ENCODE data around the gene FAM117A. TPM values are rescaled to one million over a fixed set of nuclear protein-coding genes. Genes with fewer than 3 reads are reported as not detected.
A peak's percentile ranks its signal among the peaks of the same experiment; 100 is the strongest.

The FAM117A gene
- total and polyA plus RNA-seq, 2 donors (not counting 3 experiments of a cell fraction or from before 2014, with no cell fraction given), result 12.2 to 24.1 TPM

DNA sequence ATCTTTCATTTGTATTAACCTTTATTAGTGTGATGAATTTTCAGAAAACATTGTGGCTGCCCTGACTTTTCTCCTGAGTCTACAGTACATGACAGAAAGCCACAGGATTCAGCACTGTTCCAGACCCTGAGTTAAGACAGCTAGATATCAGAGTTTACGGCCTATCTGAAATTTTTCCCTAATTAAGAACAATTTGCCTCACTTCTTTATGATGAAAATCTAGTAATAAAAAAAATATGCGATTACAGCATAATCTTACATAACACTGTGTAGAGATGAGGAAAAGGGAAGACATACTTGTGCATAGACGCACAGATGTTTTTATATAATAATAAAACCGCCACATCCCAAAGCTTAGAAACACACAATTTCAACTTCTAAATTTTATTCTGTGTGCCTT, 93.3 kb downstream of the FAM117A start:
- H3K79me2 ChIP-seq (ENCODE audit: control insufficient read depth, insufficient read depth, low read length), result peaks cover 77% of the 10 kb centered on the region

More for the DNA sequence above, 93.3 kb downstream of the FAM117A start:
- intact Hi-C loops (cut with micrococcal nuclease) (no loop called here), dilution Hi-C loops (cut with MboI; ENCODE audit: extremely low pct_ligation_motif_present, low sequenced_read_pairs) (no loop called here)
- Histone ChIP-seq H3K9me3 (replicated peaks; ENCODE audit: control insufficient read depth, insufficient read depth, low read length) (no peaks in the 10 kb centered on the region), H3K4me1 (ENCODE audit: control insufficient read depth, extremely low read depth, insufficient read depth, low read length) (peaks cover 17% of the 10 kb centered on the region), H2AFZ (ENCODE audit: low read depth, low read length) (no peak overlapping the region), H3K9me1 (replicated peaks; ENCODE audit: control insufficient read depth, extremely low read depth, insufficient read depth, low read length) (no peaks in the 10 kb centered on the region), H3K4me3 (replicated peaks in 1 of 3; ENCODE audit: insufficient read depth in 1 of 3, low read depth in 1 of 3, low read length in 3 of 3) (peak overlapping the region in 1 of 3 experiments; percentile 53), H3K27ac (ENCODE audit: insufficient read depth, low read depth, low read length) (peak overlapping the region; percentile 43), H3K27me3 (ENCODE audit: control insufficient read depth in 2 of 2, insufficient read depth in 2 of 2, low read length in 2 of 2) (no peaks in the 10 kb centered on the region), H4K20me1 (replicated peaks; ENCODE audit: control insufficient read depth, extremely low read depth, insufficient read depth, low read length) (no peaks in the 10 kb centered on the region), H3K36me3 (ENCODE audit: control insufficient read depth in 2 of 2, extremely low read depth in 1 of 2, insufficient read depth in 2 of 2, low read length in 2 of 2) (no peaks in the 10 kb centered on the region), H3K4me2 (ENCODE audit: insufficient read depth, low read length) (peak overlapping the region; percentile 93), H3K9ac (replicated peaks; ENCODE audit: extremely low read depth, insufficient read depth, low read length) (peak overlapping the region; percentile 38)
- POLR2A ChIA-PET, result interaction anchor here (0.6 kb wide), 1 partner anchor 43 kb away, joined by 6 read pairs; no protein-coding TSS in a partner anchor
- CTCF ChIA-PET, result interaction anchor here (1.0 to 2.5 kb wide), 9 partner anchors 11 to 101 kb away, joined by 3 to 15 read pairs (median 4); partner anchors contain the start of gene NXPH3
- no peak for DNase-seq (ENCODE audit: low read depth, low spot score)
- TF ChIP-seq JUN (IDR thresholded peaks at IDR 0.05; ENCODE audit: borderline replicate concordance, insufficient read depth, insufficient read length, low read depth) (no peak), POLR2A (IDR thresholded peaks at IDR 0.05; ENCODE audit: low read depth, low read length) (no peak), MYC (IDR thresholded peaks at IDR 0.05; ENCODE audit: low read depth, low read length) (no peak), EZH2 (IDR thresholded peaks at IDR 0.05; ENCODE audit: borderline replicate concordance, low read depth, low read length, severe bottlenecking) (no peak), GATA2 (IDR thresholded peaks at IDR 0.05; ENCODE audit: insufficient read depth, insufficient read length, low read depth, low read length) (no peak), FOS (IDR thresholded peaks at IDR 0.05; ENCODE audit: borderline replicate concordance, insufficient read depth, low read length) (no peak), POLR2AphosphoS5 (IDR thresholded peaks at IDR 0.05; ENCODE audit: insufficient read depth, low read depth, low read length) (no peak)
- TF ChIP-seq, protein P1, sequence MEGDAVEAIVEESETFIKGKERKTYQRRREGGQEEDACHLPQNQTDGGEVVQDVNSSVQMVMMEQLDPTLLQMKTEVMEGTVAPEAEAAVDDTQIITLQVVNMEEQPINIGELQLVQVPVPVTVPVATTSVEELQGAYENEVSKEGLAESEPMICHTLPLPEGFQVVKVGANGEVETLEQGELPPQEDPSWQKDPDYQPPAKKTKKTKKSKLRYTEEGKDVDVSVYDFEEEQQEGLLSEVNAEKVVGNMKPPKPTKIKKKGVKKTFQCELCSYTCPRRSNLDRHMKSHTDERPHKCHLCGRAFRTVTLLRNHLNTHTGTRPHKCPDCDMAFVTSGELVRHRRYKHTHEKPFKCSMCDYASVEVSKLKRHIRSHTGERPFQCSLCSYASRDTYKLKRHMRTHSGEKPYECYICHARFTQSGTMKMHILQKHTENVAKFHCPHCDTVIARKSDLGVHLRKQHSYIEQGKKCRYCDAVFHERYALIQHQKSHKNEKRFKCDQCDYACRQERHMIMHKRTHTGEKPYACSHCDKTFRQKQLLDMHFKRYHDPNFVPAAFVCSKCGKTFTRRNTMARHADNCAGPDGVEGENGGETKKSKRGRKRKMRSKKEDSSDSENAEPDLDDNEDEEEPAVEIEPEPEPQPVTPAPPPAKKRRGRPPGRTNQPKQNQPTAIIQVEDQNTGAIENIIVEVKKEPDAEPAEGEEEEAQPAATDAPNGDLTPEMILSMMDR (IDR thresholded peaks at IDR 0.05; ENCODE audit: extremely low read depth in 1 of 2, insufficient read depth in 1 of 2, low read depth in 1 of 2, low read length in 2 of 2), result no peak
- TF ChIP-seq, protein P2, sequence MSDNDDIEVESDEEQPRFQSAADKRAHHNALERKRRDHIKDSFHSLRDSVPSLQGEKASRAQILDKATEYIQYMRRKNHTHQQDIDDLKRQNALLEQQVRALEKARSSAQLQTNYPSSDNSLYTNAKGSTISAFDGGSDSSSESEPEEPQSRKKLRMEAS (IDR thresholded peaks at IDR 0.05; ENCODE audit: insufficient read depth, insufficient read length), result no peak
- FAIRE-seq, result no peak
- no TSS peak for BruUV-seq (replicated peaks)

Measured in endothelial cell of umbilical vein (primary cell).